GM21367 (cell line): ENCODE measurements around the gene PWP1.
"Not testable (repeated sequence)": the region's sequence is repeated elsewhere in the genome, so short reads cannot be mapped to it uniquely, and the experiment has no call there.

Source experiments
- ATAC-seq: cut with Tn5 transposase; IDR thresholded peaks from one replicate; pipeline ENCODE4 v1.9.1; 2021; ENCODE audit not compliant: unreplicated experiment

PWP1 gene

DNA sequence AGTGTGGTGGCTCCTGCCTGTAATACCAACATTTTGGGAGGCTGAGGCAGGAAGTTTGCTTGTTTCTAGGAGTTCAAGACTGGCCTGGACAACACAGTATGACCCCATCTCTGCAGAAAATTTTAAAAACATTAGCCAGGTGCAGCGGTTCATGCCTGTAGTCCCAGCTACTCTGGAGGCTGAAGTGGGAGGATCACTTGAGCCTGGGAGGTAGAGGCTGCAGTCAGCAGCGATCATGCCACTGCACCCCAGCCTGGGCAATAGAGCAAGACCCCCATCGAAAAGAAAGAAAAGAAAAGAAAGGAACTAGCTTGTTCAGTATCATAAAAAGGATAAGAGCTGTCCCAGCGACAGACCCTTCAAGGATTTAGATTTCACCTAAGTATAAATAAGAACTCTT lies 18.1 kb upstream of the PWP1 start:
- no peak for ATAC-seq

DNA sequence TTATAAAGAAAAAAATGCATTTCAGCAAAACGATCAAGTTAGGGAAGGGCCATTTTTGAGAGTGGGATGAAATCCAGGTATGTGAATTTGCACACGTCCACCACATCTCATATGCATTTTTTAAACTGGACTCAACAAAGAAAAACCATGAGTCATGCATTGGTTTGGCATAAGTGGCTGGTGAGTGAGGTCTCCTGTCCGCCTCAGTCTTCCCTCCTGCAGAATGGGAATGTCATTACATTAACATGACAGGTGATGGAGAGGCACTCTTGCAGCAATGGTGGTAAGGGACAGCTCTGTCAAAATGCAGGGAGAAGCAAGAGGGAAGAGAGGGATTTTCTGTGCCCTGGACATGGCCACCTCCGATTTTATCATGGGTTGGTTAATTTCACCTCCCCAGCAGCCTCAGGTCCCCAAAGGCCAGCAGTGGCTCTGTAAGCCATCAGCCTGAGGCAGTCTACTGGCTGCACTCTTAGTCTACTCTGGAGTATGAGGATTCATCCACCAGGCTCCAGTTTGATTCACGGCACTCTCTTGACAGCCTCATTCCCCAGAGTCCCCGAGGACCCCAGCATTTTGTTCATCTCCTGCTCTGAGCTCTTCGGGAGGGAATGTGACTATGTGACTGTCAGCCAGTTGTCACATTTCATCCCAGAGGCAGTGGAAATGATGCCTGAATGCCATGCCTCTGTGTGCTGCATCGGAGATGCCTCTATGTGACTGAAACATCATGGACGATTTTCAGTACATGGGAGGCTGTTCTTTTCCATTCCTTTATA lies 17.1 kb upstream of the PWP1 start:
- no peak for ATAC-seq

DNA sequence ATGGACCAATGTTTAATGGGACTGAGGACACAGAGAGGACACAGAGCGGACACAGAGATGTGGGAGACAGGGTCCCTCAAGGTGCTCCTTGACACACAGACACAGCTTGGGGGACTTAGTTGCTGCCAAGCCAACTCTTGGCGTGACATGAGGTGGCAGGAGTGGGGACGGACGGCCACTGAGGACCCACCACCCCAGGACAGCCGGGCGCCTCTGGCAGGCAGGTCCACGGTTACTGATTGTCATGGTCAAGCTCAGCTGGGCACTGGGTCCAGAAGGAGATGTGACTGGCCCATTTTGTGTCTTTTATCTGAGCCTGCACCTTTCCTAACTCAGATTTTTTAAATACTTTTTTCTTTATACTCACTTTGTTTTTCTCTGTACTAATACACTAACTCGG lies 15.7 kb upstream of the PWP1 start:
- no peak for ATAC-seq

DNA sequence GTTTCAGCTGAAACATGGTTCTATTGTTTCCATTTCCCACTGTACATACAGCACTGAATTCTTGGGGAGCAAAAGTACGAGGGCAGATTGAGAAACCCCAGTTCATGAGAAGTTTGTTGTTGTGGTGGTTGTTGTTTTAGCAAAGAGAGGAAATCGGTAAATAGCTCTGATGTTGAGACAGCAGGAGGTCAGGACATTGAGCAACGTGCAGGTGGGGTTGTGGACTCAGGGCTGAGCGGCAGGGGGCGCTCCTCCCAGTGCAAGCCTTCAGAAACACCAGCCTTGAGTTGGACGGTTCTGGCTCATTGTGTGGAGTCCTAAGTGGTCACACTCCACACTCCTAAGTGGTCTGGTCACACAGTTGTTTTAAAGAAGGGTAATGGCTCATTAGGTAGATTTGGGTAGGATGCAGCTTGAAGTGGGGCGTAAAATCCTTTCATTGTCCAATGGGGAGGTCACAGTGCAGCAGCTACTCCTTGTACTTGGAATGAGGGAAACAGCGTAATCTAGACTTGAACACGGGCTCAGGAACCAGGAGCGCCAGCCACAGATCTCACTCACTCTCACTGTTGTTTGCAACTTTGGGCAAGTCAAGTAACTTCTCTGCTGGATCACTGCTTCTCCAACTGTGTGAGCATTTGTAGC lies 14.5 kb upstream of the PWP1 start:
- no peak for ATAC-seq

DNA sequence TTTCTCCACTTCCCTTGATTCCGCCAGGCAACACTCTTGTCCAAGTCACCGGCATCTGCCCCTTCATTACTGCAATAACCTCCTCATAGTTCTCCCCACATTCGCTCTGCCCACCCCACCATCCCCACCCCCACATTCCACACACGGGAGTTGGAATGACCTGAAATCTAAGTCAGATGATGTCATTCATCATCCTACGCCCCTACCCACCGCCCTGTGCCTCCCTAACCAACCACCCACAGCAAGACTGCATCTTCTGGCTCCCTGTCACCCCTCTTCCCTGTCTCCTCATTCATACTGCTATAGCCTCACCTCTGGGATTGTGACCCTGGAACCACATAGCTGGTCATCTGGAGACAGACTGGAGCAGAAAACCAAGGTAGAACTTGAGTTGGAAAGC lies 7.9 kb upstream of the PWP1 start:
- no peak for ATAC-seq

DNA sequence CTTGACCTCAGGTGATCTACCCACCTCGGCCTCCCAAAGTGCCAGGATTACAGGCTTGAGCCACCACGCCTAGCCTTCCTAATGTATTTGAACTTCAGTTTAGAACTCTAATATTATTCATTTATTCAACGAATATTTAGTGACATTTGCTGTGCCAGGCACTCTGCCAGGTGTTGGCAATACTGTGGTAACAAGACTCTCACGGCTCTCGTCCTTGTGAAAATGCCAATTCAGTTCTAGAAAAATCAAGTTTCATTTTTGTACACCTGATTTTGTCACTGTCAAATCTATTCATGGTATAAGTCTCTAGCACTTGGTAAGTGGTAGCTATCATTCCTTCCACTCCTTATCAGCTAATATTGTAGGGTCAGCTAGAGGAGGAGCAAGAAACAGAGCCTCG lies 6.3 kb upstream of the PWP1 start:
- no peak for ATAC-seq

DNA sequence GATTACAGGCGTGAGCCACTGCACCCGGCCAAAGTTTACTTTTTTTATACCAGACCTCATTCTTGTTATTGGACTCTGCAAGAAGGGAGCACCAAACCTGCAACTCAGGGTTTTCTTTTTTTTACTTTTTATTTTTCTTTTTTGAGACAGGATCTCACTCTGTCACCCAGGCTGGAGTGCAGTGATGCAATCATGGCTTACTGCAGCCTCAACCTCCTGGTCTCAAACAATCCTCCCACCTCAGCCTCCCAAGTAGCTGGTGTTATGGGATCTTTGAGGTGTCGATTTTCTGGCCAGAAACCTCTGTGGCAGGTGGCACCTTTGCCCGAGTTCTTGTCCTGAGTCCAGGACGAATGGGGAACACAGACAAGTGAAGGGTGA lies 4.2 kb upstream of the PWP1 start:
- ATAC-seq: no peak

DNA sequence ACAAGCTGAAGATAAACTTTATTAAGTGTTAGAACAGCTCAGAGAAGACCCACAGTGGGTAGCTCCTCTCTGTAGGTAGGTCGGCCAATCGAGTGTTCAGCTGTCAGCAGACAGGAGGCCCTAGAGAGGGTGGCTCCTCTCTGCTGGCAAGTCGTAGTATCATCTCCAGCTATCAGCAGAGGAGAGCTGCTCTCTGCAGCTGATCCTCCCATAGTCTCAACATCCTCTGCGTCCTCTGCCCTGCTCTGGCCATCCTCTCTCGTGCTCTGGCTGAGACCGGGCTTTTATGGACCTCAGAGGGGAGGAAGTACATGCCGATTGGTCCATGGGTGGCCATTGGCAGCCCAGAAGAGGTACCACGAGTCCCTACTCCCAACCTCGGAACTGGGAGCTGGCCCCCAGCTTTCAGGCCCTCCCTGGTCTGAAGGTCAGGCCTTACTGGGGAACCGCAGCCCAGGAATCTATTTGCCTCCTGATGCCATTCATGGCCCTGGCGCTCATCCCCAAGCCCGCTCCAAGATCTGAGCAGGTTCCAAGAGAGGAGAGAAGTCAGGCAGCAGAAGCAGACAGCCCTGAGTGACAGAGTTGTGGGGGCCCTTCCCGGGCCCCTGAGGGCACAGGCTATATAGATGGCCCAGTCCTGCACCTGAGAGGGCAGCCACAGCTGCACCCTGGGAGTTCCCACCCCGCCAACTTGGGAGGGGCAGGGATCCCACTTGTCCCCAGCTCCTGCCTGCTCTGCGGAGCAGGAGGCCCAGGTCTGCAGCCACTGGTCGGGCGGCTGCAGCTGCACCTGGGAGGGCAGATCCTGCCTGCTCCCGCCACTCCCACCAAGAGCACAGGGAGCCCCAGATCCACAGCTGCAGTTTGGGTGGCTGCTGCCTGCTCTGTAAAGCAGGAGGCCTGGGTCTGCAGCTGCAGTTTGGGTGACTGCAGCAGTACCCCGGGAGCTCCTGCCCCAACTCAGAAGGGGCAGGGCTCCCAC lies 3.5 kb upstream of the PWP1 start:
- ATAC-seq: no peak

DNA sequence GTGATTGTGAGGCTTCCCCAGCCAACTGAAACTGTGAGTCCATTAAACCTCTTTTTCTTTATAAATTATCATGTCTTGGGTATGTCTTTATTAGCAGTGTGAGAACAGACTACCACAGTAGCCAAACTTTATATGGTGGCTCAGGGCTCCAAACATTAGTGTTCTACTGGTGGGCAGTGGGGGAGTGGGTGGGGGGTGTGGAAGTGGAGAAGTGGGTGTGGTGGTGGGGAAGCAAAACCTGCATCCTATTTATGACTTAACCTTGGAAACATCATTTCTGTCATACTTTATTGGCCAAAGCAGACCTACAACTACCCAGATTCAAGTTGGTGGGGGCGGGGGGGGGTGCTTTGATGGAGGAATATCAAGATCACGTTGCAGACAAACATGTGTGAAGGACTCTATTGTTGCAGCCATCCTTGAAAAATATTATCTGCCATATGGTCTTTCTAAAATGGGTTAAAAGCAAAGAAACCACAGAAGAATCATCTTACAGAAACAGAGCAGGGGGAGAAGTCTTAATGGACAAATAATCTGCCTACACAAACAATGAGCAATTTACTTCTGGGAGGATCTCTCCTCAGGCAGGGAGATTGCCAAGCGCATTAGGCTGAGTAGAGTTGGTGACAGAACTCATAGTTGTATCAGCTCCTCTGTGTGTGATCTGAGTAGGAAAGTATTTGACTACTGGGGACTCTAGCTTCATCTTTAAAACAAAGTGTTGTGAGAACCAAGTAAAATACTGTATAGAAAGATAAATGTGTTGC lies 1.4 kb upstream of the PWP1 start:
- no peak for ATAC-seq

DNA sequence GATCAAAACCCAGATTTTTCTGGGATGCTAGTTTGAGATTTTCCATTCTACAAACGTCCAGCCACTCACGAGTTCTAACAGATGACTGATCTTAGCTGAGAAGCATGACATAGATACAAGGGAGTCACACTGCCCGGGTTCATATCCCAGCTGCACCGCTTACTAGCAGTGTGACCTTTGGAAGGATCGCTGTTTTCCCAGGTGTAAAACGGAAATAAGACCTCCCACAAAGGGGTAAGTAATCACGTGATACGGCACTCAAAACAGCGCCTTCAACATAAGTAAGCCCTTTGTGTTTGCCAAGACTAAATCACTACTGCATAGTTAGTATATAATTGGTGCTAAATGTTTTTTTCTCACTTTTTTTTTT lies 624 bp upstream of the PWP1 start:
- no peak for ATAC-seq

DNA sequence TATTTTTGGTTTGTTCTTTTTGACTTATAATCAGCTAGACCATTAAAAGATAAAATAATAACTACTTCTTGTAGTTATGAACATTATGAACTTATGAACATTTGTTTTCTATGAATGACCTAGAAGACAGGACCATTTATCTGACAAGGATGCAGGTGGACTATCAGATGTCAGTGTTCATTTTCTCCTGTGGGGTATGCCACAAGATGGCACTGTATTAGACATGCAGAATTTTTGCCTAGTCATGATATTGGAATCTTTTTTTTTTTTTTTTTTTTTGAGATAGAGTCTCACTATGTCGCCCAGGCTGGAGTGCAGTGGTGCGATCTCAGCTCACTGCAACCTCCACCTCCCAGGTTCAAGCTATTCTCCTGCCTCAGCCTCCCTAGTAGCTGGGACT lies 10.2 kb downstream of the PWP1 start:
- ATAC-seq: not testable (repeated sequence)

DNA sequence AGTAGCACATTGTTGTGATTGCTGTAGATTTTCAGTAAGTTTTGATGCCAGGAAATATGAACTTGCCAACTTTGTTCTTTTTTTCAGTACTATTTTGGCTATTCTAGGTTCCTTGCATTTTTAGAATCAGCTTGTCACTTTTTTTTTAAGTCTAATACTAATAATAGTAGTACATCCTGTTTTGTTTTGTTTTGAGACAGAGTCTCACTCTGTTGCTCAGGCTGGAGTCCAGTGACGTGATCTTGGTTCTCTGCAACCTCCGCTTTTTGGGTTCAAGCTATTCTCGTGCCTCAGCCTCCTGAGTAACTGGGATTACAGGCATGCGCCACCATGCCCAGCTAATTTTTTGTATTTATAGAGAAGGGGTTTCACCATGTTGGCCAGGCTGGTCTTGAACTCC lies 16.5 kb downstream of the PWP1 start:
- no peak for ATAC-seq

DNA sequence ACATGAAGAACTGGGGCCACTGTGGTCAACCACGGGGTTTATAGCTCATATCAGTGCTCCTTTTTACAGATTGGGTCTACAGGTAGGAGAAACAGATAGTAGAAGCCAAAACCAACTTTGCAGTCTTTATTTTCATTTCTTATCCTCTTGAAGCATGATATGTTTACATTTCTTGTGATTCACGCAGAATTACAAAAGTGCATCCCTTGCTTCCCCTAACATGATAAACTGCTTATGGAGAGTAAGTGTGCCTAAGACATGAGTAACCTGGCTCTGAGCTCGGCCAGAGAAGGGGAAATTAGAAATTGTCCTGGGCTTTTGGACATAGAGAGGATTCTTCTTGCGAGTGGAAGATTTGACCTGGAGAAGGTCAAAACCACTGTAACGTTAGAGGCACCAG lies 18.4 kb downstream of the PWP1 start:
- no peak for ATAC-seq

DNA sequence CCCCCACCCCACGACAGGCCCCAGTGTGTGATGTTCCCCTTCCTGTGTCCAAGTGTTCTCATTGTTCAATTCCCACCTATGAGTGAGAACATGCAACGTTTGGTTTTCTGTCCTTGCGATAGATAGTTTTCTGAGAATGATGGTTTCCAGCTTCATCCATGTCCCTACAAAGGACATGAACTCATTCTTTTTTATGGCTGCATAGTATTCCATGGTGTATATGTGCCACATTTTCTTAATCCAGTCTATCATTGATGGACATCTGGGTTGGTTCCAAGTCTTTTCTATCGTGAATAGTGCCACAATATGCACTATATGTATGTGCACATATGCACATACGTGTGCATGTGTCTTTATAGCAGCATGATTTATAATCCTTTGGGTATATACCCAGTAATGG lies 19.9 kb downstream of the PWP1 start:
- not testable (repeated sequence) for ATAC-seq

DNA sequence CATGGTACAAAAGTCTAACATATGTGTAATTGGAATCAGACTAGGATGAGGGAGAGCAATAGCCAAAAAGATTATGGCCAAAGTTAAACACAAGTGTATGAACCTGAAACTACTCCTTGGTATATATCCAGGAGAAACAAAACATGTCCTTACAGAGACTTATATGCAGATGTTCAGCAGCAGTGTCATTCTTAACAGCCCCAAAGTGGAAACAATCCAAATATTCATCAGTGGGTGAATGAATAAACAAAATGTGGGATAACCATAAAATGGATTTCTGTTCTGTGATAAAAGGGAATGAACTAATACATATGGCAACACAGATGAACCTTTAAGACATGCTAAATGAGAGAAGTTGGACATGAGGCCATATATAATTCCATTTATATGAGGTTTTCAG lies 30.2 kb downstream of the PWP1 start:
- ATAC-seq: no peak

DNA sequence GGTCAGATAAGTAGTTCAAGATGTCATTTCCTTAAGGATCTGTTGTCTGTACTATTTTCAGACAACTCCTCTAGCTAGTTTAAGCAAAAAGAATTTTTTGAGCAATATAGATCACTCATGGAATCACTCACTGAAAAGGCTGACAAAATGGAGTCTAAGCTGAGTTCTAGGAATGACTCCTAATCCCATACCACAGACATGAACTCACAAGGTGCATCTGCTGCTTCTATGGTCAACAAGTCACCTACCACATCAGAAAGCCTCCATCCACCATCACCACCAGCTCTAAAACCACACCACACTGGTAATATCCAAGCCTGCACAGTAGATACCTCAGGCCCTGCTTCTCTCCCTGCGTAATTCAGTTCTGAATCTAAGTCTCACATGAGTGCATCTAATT lies 33.0 kb downstream of the PWP1 start:
- ATAC-seq: no peak

DNA sequence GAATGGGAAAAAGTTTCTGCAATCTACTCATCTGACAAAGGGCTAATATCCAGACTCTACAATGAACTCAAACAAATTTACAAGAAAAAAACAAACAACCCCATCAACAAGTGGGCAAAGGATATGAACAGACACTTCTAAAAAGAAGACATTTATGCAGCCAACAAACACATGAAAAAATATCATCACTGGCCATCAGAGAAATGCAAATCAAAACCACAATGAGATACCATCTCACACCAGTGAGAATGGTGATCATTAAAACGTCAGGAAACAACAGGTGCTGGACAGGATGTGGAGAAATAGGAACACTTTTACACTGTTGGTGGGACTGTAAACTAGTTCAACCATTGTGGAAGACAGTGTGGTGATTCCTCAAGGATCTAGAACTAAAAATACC lies 41.7 kb downstream of the PWP1 start:
- not testable (repeated sequence) for ATAC-seq

DNA sequence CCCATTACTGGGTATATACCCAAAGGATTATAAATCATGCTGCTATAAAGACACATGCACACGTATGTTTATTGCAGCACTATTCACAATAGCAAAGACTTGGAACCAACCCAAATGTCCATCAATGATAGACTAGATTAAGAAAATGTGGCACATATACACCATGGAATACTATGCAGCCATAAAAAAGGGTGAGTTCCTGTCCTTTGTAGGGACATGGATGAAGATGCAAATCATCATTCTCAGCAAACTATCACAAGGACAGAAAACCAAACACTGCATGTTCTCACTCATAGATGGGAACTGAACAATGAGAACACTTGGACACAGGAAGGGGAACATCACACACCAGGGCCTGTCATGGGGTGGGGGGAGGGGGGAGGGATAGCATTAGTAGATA lies 42.1 kb downstream of the PWP1 start:
- ATAC-seq: not testable (repeated sequence)

DNA sequence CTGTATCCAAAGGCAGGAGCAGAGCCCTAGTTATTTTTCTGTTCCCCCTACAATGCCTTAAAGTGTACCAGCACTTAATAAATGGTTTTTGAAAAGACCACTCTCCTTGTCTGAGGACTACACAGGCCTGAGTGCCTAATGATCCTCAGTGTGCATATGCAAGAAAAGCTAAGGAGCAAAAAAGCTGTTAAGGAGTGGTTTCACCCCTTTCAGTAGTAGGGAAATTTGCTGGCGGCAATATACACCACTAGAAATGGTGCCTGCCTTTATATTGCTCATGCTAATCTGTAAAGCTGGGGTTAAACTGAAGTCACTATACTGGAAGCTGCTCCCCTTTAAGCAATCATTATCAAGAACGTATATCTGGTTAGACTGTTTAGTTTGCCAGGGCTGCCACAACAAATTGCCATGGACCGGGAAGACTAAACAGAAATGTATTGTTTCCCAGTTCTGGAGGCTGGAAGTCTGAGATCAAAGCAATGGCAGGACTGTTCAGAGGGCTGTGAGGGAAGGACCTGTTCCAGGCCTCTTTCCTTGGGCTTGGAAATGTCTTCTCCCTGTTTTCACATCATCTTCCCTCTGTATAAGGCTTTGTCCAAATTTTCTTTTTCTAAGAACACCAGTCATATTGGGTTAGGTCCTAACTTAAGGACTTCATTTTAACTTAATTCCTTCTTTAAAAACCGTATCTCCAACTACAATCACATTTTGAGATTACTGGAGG lies 45.2 kb downstream of the PWP1 start:
- ATAC-seq: no peak

DNA sequence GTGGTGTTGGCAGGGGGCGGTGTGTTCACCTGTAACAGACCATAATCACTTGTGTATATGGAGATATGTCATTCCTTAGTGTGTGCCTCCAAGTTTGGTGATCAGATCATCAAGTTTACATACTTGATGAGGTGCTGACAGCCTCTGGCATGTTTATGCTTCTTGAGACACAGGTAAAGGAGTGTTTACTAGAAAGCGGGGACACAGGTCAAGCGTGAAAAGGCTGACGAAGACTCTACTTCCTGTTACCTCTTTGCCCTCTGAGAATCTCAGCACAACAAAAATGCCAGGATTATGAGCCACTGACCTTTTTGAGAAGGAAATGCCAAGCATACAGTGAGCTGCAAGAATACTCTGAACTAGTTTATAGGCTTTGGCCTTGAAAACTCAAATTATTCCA lies 45.8 kb downstream of the PWP1 start:
- ATAC-seq: no peak
